ENCODE results near the gene FHAD1.

DNA sequence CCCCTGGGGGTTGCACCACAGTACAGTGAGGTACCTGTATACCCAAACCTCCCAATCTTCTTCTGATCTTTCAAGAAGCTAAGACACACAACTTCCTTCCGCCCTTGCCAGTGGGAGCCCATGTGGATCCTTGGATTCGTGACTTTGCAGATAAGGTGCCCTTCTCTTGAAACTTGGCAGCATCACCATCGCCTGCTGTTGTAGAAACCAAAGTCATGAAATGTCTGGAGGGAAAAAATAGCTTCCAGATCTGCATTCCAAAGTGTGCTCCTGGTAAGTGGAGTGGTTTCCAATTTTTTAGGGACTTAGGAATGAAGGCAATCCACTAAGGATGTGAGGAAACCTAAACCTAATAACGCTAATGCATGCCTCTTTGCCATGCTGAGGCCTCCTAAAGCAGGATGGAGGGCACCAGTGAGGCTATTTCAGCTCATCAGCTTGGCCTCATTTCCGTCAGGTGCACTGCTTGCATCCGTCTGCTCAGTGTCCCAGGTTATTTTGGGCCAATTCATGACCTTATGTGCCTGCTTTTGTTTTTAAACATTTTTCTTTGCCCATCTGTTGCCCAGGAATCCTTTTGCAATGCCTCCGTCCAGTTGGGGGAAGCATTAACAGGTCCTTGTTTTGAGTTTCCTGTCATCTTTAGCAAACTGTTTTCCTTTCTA, 154.5 kb downstream of the FHAD1 start:
- TF ChIP-seq, protein P1, sequence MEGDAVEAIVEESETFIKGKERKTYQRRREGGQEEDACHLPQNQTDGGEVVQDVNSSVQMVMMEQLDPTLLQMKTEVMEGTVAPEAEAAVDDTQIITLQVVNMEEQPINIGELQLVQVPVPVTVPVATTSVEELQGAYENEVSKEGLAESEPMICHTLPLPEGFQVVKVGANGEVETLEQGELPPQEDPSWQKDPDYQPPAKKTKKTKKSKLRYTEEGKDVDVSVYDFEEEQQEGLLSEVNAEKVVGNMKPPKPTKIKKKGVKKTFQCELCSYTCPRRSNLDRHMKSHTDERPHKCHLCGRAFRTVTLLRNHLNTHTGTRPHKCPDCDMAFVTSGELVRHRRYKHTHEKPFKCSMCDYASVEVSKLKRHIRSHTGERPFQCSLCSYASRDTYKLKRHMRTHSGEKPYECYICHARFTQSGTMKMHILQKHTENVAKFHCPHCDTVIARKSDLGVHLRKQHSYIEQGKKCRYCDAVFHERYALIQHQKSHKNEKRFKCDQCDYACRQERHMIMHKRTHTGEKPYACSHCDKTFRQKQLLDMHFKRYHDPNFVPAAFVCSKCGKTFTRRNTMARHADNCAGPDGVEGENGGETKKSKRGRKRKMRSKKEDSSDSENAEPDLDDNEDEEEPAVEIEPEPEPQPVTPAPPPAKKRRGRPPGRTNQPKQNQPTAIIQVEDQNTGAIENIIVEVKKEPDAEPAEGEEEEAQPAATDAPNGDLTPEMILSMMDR (IDR thresholded peaks at IDR 0.05; ENCODE audit: low read depth, low read length, poor library complexity, severe bottlenecking): no peak
- no peak for TF ChIP-seq EZH2phosphoT487 (IDR thresholded peaks at IDR 0.05; ENCODE audit: borderline replicate concordance, low read length)
